GM19238 (cell line): ENCODE measurements around the gene DIABLO.
"Not testable (repeated sequence)": the region's sequence is repeated elsewhere in the genome, so short reads cannot be mapped to it uniquely, and the experiment has no call there.

Source experiments
- DNase-seq: peaks from one replicate; pipeline ENCODE4 v3.0.0; 2011; ENCODE audit warnings: low spot score; ENCODE audit not compliant: insufficient read length

DIABLO gene

DNA sequence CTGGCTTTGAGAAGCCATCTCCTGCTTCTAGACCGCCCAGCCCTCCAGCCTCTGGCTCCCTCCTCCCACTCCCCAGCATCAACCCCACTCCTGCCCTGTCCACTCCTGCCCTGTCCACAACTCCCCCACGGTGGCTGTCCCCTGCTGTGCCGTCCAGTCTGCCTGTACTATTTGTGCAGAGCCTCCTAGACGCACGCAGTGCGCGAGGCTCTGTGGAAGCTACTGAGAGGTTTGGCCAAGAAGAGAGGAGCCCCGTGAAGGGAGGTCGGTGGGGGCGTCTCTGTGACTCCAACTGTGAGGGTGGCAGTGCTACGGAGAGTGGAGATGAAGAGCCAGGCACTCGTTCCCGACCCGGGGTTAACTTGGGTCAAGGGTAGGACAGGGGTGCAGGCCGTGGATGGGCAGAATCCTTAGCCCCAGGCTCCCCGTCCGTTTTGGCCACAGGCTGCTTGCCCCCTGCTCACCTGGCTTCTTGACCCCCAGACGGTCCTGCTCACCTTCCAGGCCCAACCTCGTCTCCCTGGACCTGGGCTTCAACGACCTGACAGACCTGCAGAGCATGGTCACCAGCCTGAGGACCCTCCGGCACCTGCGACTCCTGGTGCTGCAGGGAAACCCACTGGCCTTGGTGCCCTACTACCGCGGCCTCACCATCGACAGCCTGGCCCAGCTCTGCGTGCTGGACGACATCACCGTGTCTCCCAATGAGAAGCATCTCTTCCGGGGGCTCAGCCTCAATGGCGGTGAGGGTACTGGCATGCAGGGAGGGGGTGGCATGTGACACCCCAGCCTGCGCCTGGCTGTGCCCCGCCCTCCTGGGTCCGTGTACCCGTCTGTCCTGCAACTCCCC is 36.0 kb downstream of the DIABLO start:
- no peak for DNase-seq

DNA sequence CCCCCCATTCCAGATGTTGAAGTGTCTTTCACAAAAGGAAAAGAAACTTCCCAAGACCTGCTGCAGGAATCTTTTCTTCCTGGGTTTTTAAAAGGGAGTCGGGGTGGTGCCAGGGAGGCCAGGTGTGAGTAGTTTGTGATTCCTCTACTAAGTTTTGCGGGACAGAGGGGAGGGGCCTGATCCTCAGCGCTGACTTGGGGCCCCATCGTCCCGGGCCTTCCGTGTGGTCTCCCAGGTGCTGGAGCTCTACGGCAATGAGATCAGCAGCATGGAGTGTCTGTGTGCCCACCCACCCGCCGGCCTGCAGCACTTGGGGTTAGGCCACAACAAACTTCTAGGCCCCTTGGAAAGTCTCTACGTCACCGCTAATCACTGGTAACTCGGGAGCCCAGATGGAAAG is 38.4 kb downstream of the DIABLO start:
- DNase-seq, result no peak

DNA sequence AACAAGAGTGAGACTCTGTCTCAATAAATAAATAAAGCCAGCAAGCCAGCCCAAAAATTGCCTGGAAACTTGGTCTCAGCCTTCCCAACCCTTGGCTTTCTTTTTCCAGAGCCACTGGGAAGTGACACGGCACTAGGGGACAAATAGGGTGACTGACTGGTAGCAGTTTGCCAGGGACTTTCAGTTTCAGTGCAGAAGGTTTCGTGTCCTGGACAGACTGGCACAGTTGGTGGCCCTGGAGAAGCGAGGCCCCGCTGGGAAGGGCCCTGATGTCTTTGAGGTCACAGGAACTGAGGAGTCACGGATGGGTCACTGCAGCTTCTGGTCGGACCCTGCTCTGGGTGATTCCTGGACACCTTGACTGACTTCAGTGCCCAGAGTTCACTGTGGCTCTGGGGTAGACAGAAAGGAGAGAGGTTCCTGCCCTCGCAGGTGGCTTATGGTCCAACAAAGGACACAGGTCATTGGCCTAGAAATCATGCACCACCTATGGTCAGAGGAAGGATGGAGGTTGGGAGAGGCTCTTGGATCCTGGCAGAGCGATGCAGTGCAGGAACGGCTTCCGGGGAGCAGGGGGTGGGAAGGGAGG is 40.3 kb downstream of the DIABLO start:
- DNase-seq, result no peak

DNA sequence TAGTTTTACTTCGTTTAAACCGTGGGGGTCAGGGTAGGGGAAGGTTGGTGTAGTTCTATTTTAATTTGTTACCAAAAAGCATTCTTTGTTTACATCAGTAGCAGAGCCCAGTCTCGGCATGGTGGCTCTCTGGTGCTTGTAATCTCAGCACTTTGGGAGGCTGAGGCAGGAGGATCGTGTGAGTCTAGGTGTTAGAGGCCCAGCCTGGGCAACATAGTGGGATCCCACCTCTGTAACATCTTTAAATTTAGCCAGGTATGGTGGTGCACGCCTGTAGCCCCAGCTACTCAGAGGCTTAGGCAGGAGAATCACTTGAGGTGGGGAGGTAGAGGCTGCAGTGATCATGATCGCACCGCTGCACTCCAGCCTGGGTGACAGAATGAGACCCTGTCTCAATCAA is 40.8 kb downstream of the DIABLO start:
- DNase-seq, result no peak

DNA sequence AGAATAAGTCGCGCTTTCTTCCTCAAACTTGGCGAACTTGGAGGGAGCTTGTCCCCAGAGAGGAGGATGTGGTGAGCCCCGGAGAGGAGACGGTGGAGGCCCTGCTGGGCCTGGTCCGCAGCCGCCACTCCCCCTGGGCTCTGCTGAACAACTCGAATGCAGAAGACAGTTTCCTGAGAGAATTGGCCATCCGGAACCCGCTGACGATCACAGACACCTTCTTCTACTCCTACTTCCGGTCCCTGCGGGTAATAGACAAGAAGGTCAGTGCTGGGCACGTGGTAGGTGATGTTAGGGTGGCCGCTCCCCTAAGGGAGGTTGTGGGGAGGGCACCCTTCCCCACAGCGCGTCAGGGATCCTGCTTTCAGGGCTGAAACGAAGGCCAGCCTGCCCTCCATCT is 41.3 kb downstream of the DIABLO start:
- DNase-seq, result no peak

DNA sequence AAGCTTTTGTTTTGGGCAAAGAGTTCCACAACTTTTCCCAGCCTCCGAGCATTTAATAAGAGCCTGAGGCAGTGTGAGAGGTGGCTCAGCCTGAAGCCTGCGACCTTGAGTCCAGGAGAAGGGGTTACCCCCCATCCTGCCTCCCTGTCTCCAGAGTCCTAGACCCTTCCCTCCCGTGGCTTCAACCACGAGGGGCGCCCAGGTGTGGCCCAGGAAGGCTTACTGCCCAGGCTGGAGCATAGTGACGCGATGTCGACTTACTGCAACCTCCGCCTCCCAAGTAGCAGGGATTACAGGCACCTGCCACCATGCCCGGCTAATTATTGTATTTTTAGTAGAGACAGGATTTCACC is 42.3 kb downstream of the DIABLO start:
- DNase-seq, result no peak

DNA sequence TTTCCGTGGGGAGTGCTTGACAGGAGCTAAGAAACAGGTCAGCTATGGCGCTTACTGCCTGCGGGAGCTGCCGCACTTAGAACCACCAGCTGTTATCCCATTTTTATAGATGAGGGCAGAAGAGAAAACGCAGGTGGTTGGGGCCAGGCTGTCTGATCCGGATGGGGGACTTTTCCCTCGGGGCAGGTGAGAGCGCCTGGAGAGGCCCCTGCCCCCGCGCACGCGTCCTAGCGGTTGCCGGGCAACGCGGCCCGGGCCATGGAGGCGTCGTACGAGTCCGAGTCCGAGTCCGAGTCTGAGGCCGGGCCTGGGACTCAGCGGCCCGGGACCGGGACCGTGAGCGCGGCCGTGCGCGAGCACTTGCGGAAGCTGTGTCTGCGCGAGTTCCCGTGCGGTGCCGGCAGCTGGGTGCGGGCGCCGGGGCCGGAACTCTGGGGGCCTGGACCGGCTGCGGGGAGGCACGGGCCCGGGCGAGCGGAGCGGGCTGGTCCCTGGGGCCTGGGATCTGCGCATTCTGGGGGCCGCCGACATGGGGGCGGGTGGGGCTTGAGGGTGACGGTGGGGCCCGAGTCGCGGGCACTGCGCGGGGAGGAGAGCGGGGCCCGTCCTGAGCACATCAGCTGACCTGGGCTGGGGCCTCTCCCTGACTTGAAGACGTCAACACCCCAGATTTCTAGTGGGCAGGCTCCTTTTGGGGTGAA is 42.8 kb downstream of the DIABLO start, which contains the start of gene LRRC43:
Gene LRRC43, plus strand, starts transcription at position 237 of the 701 bp plus-strand sequence. Its CDS starts 22 bp downstream, at position 259.
- DNase-seq, result no peak

DNA sequence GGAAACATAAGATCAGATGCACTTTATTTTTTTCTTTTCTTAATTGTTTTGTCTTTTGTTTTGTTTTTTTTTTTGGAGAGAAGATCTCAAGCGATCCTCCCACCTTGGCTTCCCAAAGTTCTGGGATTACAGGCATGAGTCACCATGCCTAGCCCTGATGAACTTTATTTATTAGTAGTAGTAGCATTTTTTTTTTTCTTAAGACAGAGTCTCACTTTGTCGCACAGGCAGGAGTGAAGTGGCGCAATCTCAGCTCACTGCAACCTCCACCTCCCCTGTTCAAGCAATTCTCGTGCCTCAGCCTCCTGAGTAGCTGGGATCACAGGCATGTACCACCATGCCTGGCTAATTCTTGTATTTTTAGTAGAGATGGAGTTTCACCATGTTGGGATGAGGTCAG is 49.4 kb downstream of the DIABLO start:
- not testable (repeated sequence) for DNase-seq

DNA sequence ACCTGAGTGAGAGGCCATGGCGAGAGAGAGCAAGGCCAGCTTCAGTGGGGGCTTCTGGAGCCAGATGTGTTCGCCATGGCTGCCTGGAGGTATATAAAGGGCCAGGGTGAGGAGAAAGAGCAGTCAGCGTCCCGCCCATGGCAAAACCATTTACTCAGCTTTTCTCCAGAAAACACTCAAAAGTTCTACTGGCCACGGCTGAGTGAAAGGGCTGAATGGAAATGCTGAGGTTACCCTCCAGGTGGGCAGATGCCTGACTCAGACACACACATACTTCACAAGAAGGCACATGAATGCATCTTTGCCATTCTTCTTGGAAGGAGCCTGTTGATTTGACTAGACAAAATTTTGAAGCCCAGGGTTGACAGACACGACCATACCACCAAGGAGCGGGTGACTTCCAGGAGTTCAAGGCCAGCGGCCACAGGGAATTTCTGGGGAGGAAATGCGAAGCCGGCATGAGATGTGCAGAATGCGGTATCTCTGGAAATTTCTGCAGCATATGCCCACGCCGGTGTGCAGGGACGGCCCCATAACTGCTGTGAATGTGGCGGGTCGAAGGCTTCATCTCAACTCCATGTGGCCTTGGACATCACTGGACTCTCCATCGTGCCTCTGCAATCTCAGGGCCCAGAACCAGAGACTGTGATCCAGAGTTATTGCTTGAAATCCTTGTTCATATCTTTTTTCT is 51.6 kb downstream of the DIABLO start, which contains the start of gene IL31:
Gene IL31, minus strand, starts transcription at position 67 of the 691 bp plus-strand sequence. Its CDS starts 49 bp downstream, at position 18.
- no peak for DNase-seq

DNA sequence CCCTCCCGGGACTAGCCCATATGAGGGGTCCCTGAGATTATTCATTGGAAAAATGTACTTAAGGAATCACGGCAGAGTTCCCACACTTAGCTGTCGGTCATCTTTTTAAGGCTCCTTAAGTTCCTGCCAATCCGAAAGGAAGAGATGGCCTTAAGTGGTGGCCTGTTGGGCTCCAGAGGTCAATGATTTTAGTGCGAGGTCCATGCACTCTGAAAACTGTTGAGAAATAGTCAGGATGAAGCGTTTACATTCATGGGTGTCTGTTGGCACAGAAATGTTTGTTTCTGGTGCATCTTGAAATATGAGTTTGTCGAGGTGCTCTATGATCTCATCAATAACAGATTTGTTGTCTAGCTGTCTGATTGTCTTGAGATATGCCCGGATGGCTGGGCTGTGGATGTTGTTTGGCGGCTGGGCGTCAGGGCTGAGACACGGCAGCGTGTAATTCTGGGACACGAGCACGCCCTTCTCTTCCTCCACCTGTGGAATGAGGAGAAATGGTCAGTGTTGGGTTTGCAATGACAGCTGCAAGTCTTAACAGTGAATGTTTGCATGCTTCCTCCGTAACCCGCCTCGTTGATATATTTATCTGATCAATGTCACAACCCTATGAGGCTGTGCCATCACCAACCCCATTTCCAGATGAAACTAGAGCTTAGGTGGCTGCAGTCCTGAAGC is 53.5 kb downstream of the DIABLO start:
- no peak for DNase-seq

DNA sequence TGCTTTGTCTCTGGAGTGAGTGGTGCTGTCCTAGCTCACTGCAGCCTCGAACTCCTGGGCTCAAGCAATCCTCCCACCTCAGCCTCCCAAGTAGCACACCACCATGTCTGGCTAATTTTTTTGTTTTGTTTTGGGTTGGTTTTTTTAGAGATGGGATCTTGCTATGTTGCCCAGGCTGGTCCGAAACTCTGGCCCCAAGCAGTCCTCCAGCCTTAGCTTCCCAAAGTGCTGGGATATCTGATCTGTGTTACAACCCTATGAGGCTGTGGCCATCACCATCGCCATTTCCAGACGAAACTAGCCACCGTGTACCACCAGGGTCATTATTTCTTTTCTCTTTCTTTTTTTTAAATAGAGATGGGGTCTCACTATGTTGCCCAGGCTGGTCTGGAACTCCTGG is 54.5 kb downstream of the DIABLO start:
- DNase-seq, result no peak

DNA sequence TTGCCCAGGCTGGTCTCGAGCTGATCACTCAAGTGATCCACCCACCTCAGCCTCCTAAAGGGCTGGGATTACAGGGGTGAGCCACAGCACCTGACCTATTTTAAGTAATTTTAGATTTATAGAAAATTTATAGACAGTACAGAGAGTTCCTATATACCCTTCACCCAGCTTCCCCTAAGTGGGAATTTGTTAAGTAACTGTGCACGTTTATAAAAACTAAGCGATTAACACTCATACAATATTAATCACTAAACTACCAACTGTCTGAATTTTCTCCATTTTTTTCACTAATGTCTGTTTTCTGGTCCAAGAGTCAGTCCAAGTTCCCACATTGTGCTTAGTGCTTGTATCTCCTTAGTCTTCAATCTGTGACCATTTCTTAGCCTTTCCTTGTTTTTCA is 57.4 kb downstream of the DIABLO start:
- no peak for DNase-seq

DNA sequence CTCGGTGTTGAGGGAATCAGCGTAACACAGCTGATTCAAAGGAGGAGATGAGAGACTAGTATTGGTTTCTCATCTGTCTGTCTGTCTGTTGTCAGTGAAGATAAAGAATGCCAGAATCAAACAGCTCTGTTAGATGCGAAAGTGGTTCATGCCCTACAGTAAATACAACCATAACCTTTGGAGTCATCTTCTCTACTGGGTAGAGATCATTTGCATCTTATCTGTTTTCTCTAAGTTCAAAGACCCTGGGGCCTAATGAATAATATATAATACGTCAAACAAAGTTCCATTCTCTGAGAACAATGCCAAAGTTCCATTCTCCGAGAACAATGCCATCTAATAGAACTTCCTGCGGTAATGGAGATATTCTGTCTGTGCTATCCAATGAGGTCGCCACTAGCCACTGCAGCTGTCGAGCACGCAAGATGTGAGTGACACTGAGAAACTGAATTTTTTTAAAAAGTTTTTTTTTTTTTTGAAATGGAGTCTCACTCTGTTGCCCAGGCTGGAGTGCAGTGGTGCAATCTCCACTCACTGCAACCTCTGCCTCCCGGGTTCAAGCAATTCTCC is 58.4 kb downstream of the DIABLO start:
- DNase-seq, result no peak

DNA sequence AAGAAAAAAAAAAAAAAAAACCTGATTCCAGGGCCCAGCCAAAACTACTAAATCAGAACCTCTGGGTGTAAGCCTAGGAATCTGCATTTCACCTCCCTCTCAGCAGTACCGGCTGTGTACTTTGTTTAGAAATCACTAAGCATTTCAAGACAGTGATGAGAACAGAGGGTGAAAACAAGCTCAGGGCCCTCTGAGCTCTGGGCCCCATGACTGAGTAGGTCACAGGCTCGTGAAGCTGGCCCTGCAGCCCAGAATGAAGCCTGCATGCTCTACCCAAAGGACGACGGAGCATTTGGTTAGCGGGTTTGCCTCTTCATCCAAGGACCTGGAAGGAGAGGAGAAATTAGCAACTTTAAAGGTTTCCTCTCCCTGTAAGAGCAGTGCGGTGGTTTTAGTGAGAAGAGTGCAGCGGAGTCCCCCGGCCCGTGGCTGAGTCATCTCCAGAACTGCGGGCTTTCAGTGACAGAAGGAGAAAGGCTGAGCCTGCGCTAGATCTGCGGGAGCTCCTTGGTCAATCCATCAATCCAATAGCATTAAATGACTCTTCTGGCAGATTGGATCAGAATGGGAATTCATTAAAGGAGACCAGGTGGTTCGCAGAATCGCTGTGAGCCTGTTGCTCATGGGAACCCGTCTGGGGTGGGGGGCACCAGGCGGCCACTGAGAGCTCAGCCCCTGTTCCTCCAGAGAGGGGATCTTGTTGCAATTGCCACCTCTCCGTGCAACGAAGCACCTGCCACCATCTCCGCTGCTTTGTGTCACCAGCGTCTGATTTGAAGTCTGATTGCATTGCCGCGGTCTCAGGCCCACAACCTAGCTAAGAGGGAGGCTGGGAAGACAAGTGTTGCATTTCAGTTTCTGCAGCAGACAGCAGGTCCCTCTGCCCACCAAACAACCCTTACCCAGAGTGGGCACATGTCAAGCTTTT is 59.2 kb downstream of the DIABLO start:
- no peak for DNase-seq

DNA sequence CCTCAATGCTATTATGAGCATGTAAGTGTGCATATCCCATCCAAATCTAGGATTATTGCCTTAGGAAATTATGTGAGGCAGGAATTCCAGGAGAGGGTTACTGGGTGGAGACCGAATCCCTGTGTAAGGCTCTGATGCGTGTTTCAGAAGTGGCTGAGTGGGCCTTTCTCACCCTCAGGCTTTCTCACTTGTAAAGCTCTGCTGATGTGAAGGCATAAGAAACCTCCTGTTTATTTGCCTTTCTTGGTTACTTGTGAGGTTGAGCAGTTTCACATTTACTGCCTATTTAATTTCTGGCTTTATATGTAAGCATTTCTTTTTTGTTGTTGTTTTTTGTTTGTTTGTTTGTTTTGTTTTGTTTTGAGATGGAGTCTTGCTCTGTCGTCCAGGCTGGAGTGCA is 62.9 kb downstream of the DIABLO start:
- DNase-seq, result no peak

DNA sequence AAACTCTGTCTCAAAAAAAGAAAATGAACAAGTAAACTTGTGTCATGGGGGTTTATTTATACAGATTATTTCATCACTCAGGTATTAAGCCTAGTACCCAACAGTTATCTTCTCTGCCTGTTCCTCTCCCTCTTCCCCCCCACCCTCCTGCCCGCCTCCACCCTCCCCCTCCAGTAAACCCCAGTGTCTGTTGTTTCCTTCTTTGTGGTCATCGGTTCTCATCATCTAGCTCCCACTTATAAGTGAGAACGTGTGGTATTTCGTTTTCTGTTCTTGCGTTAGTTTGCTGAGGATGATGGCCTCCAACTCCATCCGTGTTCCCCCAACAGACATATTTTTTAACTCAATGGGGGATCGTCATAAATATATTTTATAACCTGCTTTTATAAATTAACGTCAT is 64.2 kb downstream of the DIABLO start:
- no peak for DNase-seq

DNA sequence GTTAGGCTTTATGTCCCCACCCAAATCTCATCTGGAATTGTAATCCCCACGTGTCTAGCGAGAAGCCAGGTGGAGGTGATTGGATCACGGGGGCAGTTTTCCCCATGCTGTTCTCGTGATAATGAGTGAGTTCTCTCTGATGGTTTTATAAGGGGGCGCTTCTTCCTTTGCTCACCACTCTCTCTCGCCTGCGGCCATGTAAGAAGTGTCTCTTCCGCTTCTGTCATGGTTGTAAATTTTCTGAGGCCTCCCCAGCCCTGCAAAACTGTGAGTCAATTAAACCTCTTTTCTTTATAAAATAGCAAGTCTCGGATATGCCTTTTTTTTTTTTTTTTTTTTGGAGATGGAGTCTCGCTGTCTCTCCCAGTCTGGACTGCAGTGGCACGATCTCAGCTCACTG is 65.1 kb downstream of the DIABLO start:
- no peak for DNase-seq

DNA sequence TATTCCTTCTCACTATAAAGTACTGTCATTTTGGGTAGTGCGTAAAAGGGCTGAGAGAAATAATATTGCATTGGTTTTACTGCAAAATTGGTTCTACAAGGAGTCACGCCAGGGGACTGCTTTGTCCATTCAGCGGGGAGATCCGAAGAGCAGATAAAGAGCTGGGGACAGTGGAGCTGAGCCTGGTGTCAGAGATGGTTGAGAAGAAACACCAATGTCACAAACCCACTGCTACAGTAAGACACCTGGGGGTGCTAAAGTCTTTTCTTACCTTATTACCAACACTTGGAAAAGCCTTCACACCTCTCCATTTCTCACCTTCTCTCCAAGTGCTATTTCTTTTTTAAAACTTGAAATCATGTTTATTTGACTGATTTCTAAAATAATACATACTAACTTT is 66.0 kb downstream of the DIABLO start:
- DNase-seq, result no peak

DNA sequence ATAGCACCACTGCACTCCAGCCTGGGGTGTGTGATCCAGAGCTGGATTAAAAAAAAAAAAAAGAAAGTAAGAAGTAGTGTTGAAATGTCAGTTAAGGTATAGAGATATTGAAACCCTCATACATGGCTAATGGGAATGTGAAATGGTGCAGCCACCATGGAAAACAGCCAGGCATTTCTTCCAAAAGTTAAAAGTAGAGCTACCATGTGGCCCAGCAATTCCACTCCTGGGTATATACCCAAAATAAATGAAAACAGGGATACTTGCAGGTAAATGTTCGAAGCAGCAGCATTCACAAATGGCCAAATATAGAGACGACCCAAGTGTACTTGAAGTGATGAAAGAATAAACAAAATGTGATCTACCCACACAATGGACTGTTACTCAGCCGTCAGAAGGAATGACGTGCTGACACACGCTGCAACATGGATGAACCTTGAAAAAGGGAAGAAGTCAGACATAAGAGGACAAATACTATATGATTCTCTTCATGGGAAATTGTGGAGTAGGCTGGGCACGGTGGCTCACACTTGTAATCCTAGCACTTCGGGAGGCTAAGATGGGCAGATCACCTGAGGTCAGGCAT is 67.1 kb downstream of the DIABLO start:
- no peak for DNase-seq
